Measurements from ENCODE around the gene GCG.

The GCG gene

DNA sequence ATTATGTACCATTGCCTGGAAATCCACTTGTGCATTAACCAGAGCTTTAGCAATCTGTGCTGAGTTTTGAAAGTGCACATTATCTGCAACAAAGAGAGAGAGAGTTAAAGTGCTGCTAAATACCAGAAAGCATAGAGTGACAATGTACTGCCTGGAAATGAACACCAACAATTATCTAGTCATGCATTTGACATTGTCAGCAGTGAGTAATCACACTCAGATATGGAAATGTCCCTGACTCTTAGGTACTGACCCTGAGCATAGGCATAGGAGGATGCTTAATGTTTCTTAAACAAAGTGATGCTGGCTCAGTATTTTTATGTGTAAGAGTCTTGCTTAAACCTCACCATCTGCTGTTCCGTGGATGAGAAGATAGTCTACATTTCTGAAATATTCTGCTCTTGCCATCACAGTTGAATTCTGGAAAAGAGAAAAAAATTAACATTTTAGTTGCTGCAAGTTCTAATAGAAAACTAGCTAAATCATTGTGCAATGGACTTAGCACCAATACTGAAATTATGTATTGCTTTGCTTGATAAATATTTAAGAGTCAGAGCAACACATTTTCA, 20.8 kb upstream of the GCG start:
- no peak overlapping the region for H3K4me3 ChIP-seq (ENCODE audit: low read depth, low read length)
- DNase-seq (ENCODE audit: low read depth): no peak
- TF ChIP-seq, protein P1, sequence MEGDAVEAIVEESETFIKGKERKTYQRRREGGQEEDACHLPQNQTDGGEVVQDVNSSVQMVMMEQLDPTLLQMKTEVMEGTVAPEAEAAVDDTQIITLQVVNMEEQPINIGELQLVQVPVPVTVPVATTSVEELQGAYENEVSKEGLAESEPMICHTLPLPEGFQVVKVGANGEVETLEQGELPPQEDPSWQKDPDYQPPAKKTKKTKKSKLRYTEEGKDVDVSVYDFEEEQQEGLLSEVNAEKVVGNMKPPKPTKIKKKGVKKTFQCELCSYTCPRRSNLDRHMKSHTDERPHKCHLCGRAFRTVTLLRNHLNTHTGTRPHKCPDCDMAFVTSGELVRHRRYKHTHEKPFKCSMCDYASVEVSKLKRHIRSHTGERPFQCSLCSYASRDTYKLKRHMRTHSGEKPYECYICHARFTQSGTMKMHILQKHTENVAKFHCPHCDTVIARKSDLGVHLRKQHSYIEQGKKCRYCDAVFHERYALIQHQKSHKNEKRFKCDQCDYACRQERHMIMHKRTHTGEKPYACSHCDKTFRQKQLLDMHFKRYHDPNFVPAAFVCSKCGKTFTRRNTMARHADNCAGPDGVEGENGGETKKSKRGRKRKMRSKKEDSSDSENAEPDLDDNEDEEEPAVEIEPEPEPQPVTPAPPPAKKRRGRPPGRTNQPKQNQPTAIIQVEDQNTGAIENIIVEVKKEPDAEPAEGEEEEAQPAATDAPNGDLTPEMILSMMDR (IDR thresholded peaks at IDR 0.05; ENCODE audit: control insufficient read depth, extremely low read depth, insufficient read depth): no peak

DNA sequence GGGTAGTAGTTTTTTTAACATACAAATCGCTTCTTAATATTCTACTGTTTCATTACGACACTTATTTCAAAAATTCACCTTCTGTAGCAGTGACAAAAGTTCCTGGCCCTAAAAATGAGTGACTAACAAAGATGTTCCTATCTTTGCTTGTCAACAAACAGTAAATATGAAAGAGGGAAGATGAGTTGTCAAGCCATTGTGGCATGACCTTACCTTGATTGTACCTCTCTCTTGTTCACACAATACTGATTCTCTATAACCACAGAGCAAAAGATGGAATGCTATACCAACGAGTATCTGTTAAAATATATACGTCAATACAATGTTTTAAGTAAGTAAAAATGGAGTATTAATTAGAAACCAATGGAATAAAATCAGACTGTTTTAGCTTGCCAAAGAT, 14.7 kb upstream of the GCG start:
- DNase-seq (ENCODE audit: low read depth): no peak
- H3K4me3 ChIP-seq (ENCODE audit: low read depth, low read length): no peak overlapping the region
- TF ChIP-seq, protein P1 (IDR thresholded peaks at IDR 0.05; ENCODE audit: control insufficient read depth, extremely low read depth, insufficient read depth): no peak

DNA sequence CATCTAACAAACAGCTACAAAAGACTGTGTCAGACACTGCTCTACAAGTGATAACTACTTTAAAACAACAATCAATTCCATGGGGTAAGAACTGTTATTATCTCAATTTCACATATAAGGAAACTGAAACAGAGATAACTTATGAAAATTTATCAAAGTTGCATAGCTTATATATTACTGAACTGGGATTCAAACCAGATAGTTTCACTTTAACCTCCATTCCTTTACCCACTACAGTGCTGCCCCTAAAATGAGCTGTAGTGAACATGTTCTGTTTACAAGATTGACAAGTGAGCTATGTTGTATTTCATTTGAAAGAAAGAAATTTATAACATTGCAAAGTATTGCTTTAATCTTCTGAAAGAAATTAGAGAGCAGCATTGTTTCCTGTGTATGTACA, 14.1 kb upstream of the GCG start:
- DNase-seq (ENCODE audit: low read depth): no peak
- TF ChIP-seq, protein P1 (IDR thresholded peaks at IDR 0.05; ENCODE audit: control insufficient read depth, extremely low read depth, insufficient read depth): no peak
- no peak overlapping the region for H3K4me3 ChIP-seq (ENCODE audit: low read depth, low read length)

DNA sequence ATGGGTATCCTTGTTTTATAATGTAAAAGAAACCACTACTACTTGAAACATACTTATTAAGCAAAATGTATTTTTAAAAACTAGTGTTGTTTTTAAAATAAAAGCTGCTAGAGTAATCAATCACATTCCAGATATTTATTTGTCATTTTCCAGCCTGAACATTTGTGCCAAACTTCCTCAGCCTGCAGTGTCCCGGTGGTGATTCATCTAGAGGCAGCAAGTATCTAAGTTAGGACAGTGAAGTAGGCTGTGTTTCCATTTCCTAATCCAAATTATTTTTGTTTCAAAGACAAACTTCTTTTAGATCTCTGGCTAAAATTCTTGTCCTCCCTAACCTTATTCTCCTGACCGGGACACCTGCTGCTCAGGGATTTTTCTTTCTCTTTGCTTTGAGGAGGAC, 12.8 kb upstream of the GCG start:
- no peak for DNase-seq (ENCODE audit: low read depth)
- H3K4me3 ChIP-seq (ENCODE audit: low read depth, low read length): no peak overlapping the region
- TF ChIP-seq, protein P1 (IDR thresholded peaks at IDR 0.05; ENCODE audit: control insufficient read depth, extremely low read depth, insufficient read depth): no peak

DNA sequence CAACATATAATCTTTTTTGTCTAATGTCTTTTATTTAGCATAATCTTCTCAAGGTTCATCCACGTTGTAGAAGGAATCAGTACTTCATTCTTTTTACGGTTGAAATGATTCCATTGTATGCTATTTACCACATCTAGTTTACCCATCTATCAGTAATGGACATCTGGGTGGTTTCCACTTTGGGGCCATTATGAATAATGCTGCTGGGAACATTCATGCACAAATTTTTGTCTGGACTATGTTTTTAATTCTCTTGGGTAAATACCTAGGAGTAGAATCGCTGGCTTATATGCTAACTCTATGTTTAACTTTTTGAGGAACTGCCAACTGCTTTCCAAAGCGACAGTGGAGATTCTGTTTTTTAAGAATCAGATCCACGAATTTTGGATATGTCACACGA, 7.4 kb upstream of the GCG start:
- DNase-seq (ENCODE audit: low read depth): no peak
- H3K4me3 ChIP-seq (ENCODE audit: low read depth, low read length): no peak overlapping the region
- TF ChIP-seq, protein P1 (IDR thresholded peaks at IDR 0.05; ENCODE audit: control insufficient read depth, extremely low read depth, insufficient read depth): no peak

DNA sequence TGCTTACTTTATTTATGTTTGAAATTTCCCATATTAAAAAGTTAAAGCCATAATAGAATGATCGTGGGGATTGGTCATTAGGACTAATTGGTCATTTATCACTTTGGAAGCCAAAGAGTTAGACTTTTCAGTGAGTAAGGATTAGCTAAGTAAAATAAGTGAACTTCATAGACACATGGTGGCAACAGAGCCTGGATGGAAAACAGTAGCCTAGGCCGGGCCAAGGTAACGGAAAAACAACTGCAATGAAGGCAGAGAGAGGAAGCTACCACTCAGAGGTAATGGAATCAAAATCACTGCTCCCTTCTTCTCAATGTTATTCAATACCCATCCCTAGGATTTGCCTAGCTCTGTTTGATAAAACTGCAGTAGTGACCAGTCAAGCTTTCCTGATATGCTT, 4.1 kb upstream of the GCG start:
- no peak for DNase-seq (ENCODE audit: low read depth)
- H3K4me3 ChIP-seq (ENCODE audit: low read depth, low read length): no peak overlapping the region
- TF ChIP-seq, protein P1 (IDR thresholded peaks at IDR 0.05; ENCODE audit: control insufficient read depth, extremely low read depth, insufficient read depth): no peak

DNA sequence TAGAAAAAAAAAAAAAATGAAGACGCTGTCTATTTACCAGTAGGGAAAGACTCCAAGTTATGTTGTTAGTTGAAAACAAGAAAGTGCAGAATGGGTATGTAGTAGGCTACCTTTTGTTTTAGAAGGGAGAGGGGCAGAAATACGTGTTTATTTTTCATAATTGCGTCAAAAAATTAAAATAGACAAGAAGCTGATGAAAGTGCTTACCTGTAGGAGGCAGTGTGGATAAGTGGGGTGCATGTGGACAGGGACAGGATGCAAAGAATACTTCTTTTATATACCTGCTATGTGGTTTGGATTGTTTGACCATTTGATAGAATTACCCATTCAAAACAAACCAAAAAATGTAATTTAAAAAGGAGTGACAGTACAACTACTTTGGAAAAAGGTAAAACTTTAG, 3.0 kb upstream of the GCG start:
- no peak overlapping the region for H3K4me3 ChIP-seq (ENCODE audit: low read depth, low read length)
- TF ChIP-seq, protein P1 (IDR thresholded peaks at IDR 0.05; ENCODE audit: control insufficient read depth, extremely low read depth, insufficient read depth): peak; percentile 34; the same call in 1 of the 2 replicates
- DNase-seq (ENCODE audit: low read depth): no peak

Measured in LNCaP clone FGC (cell line).